GM23248 (cell line): ENCODE data around the gene SLC31A2. TPM values are rescaled to one million over a fixed set of nuclear protein-coding genes. Genes with fewer than 3 reads are reported as not detected.

ENCODE experiments used
- DNase-seq: peaks from one replicate; pipeline ENCODE4 v3.0.0-alpha.2; 2015
- H2AFZ ChIP-seq: fragments of 200-600 bp; sonication (generic); 2 replicates; pipeline ENCODE4 v1.6.1; 2016; ENCODE audit warnings: antibody characterized with exemption
- H3F3A ChIP-seq: fragments of 200-600 bp; sonication (generic); 2 replicates; pipeline ENCODE4 v1.6.1; 2016; ENCODE audit warnings: mild to moderate bottlenecking, antibody characterized with exemption, mixed run types; ENCODE audit not compliant: insufficient read depth
- H3K27ac ChIP-seq: fragments of 200-600 bp; sonication (generic); 2 replicates; pipeline ENCODE4 v1.5.1; 2016; ENCODE audit warnings: mild to moderate bottlenecking
- H3K27me3 ChIP-seq: fragments of 200-600 bp; sonication (generic); replicated peaks from 2 replicates; pipeline ENCODE4 v1.6.1; 2016; ENCODE audit warnings: mild to moderate bottlenecking; ENCODE audit not compliant: insufficient read depth
- H3K36me3 ChIP-seq: fragments of 200-600 bp; sonication (generic); 2 replicates; pipeline ENCODE4 v1.6.1; 2016; ENCODE audit warnings: low read depth, mild to moderate bottlenecking
- H3K4me1 ChIP-seq: fragments of 200-600 bp; sonication (generic); 2 replicates; pipeline ENCODE4 v1.6.1; 2016; ENCODE audit warnings: mild to moderate bottlenecking; ENCODE audit not compliant: insufficient read depth
- H3K4me2 ChIP-seq: fragments of 200-600 bp; sonication (generic); one replicate; pipeline ENCODE4 v1.6.1; 2016; ENCODE audit warnings: mild to moderate bottlenecking; ENCODE audit not compliant: unreplicated experiment
- H3K4me3 ChIP-seq: fragments of 200-600 bp; sonication (generic); 2 replicates; pipeline ENCODE4 v1.5.1; 2016; ENCODE audit warnings: mild to moderate bottlenecking
- H3K79me2 ChIP-seq: fragments of 200-600 bp; sonication (generic); 2 replicates; pipeline ENCODE4 v1.6.1; 2016; ENCODE audit warnings: mild to moderate bottlenecking; ENCODE audit not compliant: insufficient read depth
- H3K9ac ChIP-seq: fragments of 200-600 bp; sonication (generic); 2 replicates; pipeline ENCODE4 v1.6.1; 2016; ENCODE audit warnings: mild to moderate bottlenecking
- H3K9me2 ChIP-seq: fragments of 200-600 bp; sonication (generic); 2 replicates; pipeline ENCODE4 v1.6.1; 2016; ENCODE audit warnings: mixed run types, mild to moderate bottlenecking, moderate library complexity; ENCODE audit not compliant: insufficient read depth
- H3K9me3 ChIP-seq: fragments of 200-600 bp; sonication (generic); one replicate; pipeline ENCODE4 v1.6.1; 2017; ENCODE audit warnings: low read depth
- H4K20me1 ChIP-seq: fragments of 200-600 bp; sonication (generic); 2 replicates; pipeline ENCODE4 v1.6.0; 2016; ENCODE audit not compliant: insufficient read depth
- EZH2 ChIP-seq: fragments of 200-600 bp; sonication (generic); IDR thresholded peaks from 2 replicates; pipeline ENCODE4 v1.6.1; 2018; ENCODE audit warnings: antibody characterized with exemption, mild to moderate bottlenecking; ENCODE audit not compliant: insufficient read depth, poor library complexity, severe bottlenecking
- EZH2phosphoT487 ChIP-seq: fragments of 200-600 bp; sonication (generic); IDR thresholded peaks from 2 replicates; pipeline ENCODE4 v1.6.1; 2018; ENCODE audit warnings: antibody characterized with exemption, moderate library complexity, mild to moderate bottlenecking, low read depth; ENCODE audit not compliant: insufficient read depth
- WGBS, 2 experiments: methylation state at CpG; one replicate each; pipeline ENCODE4 v1.1.6; 2015 to 2017; ENCODE audit warnings: low lambda C conversion rate in 2 of 2, low coverage in 1 of 2; ENCODE audit errors: missing lambda C conversion rate in 2 of 2; 5-methylcytosine and 5-hydroxymethylcytosine counted together
- in situ Hi-C: fragments of 300-500 bp; cut with MboI; formaldehyde crosslinking; loops from 2 replicates; pipeline ENCODE4 v1.15.0; 2020
- polyA plus RNA-seq: library from polyadenylated mRNA; unstranded; fragments of >200 nt; fragmentation: Nextera tagmentation; extraction: Ambion mirVana; gene quantifications from 2 replicates; pipeline ENCODE4 v1.2.1, GENCODE V29; 2016
- total RNA-seq: library from RNA; depleted of rRNA; stranded (reverse); fragments of >200 nt; shearing (Covaris generic); gene quantifications from 2 replicates; pipeline ENCODE4 v1.2.3, GENCODE V29; 2014

The SLC31A2 gene
- total and polyA plus RNA-seq, 2 experiments from 2014 or later, result 15.0 to 20.8 TPM

DNA sequence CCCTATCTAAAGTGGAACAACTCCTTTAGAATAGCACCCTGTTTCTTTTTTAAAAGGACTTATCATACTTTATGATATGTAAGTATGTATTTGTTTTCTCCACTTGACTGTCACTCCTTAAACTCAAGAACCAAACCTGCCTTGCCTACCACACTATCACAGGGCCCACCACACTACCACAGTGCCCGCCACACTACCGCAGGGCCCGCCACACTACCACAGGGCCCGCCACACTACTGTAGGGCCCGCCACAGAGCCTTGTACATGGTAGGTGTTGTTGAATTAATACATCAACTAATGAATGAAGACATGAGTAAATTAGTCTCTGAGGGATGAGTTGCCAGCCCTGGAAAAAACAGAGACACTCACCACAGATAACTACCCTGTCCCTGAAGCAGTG lies 18.0 kb downstream of the SLC31A2 start:
- H3F3A ChIP-seq, result peaks cover 16% of the 10 kb centered on the region
- DNase-seq, result no peak
- TF ChIP-seq EZH2phosphoT487 (no peak), EZH2 (no peak)
- H3K79me2 ChIP-seq, result no peaks in the 10 kb centered on the region
- peaks cover 58% of the 10 kb centered on the region for H3K36me3 ChIP-seq
- no peak overlapping the region for H3K9ac ChIP-seq
- H3K9me3 ChIP-seq, result no peaks in the 10 kb centered on the region
- H3K9me2 ChIP-seq, result no peaks in the 10 kb centered on the region
- H4K20me1 ChIP-seq, result no peaks in the 10 kb centered on the region
- H3K27ac ChIP-seq, result no peak overlapping the region
- no peak overlapping the region for H2AFZ ChIP-seq
- in situ Hi-C loops, result no loop called here
- 98 to 99% methylated on average over 5 of the region's 5 CpGs for WGBS, 2 experiments
- H3K4me2 ChIP-seq, result no peak overlapping the region
- H3K27me3 ChIP-seq, result no peaks in the 10 kb centered on the region
- peaks cover 15% of the 10 kb centered on the region for H3K4me1 ChIP-seq
- H3K4me3 ChIP-seq, result no peak overlapping the region

DNA sequence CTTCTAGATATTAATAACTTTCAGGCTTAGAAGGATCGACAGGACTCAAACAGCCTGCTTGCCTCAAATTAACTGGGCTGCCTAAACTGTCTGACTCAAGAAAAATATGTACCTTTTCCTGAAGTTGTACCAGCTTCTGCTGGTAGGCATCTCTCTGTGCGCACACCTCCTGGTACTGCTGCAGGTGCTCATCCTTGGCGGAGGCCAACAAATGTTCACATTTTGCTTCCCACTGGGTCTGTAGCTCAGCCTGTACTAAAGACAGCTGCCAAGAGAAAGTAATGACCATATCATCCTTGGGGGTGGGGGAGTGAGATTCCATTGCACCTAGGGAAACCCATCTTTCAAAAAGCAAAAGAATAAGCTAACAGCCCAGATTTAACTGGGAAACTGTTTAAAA lies 22.5 kb downstream of the SLC31A2 start:
- H3K4me3 ChIP-seq, result no peak overlapping the region
- peaks cover 71% of the 10 kb centered on the region for H3K36me3 ChIP-seq
- no peaks in the 10 kb centered on the region for H3K27me3 ChIP-seq
- 96 to 99% methylated on average over 3 of the region's 3 CpGs for WGBS, 2 experiments
- no peak overlapping the region for H3K4me2 ChIP-seq
- no peak for DNase-seq
- H3F3A ChIP-seq, result peaks cover 11% of the 10 kb centered on the region
- in situ Hi-C loops, result no loop called here
- H3K9me3 ChIP-seq, result no peaks in the 10 kb centered on the region
- no peaks in the 10 kb centered on the region for H4K20me1 ChIP-seq
- no peak overlapping the region for H3K27ac ChIP-seq
- H3K9me2 ChIP-seq, result no peaks in the 10 kb centered on the region
- H3K79me2 ChIP-seq, result no peaks in the 10 kb centered on the region
- TF ChIP-seq EZH2phosphoT487 (no peak), EZH2 (no peak)
- H3K9ac ChIP-seq, result no peak overlapping the region
- H2AFZ ChIP-seq, result no peak overlapping the region
- peaks cover 8% of the 10 kb centered on the region for H3K4me1 ChIP-seq

DNA sequence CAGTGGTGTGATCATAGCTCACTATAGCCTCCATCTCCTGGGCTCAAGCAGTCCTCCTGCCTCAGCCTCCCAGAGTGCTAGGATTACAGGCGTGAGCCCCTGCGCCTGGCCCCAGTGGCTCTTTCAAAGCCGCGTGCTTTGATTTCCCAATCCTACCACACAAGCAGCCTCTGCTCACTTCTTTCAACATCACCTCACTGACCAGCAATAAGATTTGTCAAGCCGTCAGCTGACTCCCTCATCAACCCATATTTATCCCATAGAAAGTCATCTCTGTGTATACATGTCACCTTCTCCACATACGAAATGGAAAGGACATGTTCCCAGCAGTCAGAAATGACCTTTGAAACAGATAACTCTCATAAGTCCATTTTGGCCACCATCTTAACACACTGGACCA lies 26.0 kb downstream of the SLC31A2 start:
- Histone ChIP-seq H3K4me2 (no peak overlapping the region), H3F3A (peaks cover 27% of the 10 kb centered on the region), H3K27me3 (no peaks in the 10 kb centered on the region), H3K4me1 (peaks cover 18% of the 10 kb centered on the region), H3K9me2 (no peaks in the 10 kb centered on the region), H3K27ac (no peak overlapping the region), H2AFZ (no peak overlapping the region), H3K4me3 (no peak overlapping the region), H4K20me1 (no peaks in the 10 kb centered on the region), H3K36me3 (peaks cover 56% of the 10 kb centered on the region), H3K9ac (no peak overlapping the region), H3K79me2 (no peaks in the 10 kb centered on the region), H3K9me3 (no peaks in the 10 kb centered on the region)
- TF ChIP-seq EZH2phosphoT487, result no peak
- TF ChIP-seq EZH2, result no peak
- DNase-seq, result no peak
- WGBS, 2 experiments, result 99 to 100% methylated on average over 6 of the region's 6 CpGs
- in situ Hi-C loops, result no loop called here

DNA sequence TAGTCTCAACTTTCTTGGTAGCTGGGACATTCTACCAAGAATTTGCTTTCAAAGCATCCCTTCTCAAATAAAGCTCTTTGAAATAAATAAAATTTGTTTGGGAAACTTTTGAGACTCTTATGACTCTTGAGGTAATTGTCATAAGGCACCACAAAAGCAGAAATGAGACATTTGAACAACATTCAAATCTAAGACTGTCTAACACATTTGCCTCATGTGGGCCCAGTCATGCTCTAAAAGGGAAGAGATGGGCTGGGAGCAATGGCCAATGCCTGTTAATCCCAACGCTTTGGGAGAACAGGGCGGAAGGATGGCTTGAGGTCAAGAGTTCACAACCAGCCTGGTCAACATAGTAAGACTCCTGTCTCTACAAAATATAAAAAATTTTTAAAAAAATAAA lies 26.4 kb downstream of the SLC31A2 start:
- Histone ChIP-seq H3K27ac (no peak overlapping the region), H3K9me3 (no peaks in the 10 kb centered on the region), H3K9ac (no peak overlapping the region), H3K4me3 (no peak overlapping the region), H3K79me2 (no peaks in the 10 kb centered on the region), H4K20me1 (no peaks in the 10 kb centered on the region), H3F3A (peaks cover 27% of the 10 kb centered on the region), H3K4me2 (no peak overlapping the region), H3K36me3 (peaks cover 60% of the 10 kb centered on the region), H2AFZ (no peak overlapping the region), H3K4me1 (peaks cover 18% of the 10 kb centered on the region), H3K27me3 (no peaks in the 10 kb centered on the region), H3K9me2 (no peaks in the 10 kb centered on the region)
- in situ Hi-C loops, result no loop called here
- no peak for TF ChIP-seq EZH2phosphoT487
- TF ChIP-seq EZH2, result no peak
- 96 to 100% methylated on average over 2 of the region's 2 CpGs for WGBS, 2 experiments
- no peak for DNase-seq

DNA sequence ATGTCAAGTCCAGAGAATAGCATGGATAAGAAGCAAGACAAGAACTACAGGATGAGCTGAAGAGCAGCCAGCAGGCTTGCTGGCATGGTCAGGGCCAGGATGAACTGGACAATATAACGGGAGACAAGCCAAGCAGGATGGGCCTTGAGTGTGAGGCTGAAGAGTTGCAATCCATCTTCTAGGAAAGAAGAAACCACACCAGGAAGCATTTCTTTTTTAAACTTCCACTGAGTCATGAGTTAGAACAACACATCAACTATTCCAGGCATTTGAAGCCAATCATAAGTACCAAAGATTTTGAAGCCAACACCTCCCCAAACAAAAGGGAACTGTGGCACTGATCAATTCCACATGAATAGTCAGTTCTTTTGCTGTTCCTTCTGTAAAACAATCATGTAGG lies 27.3 kb downstream of the SLC31A2 start:
- Histone ChIP-seq H3K27me3 (no peaks in the 10 kb centered on the region), H3K9me3 (no peaks in the 10 kb centered on the region), H3K4me3 (no peak overlapping the region), H3F3A (peaks cover 27% of the 10 kb centered on the region), H3K4me1 (peaks cover 18% of the 10 kb centered on the region), H3K36me3 (peaks cover 60% of the 10 kb centered on the region), H4K20me1 (no peaks in the 10 kb centered on the region), H3K9ac (no peak overlapping the region), H3K9me2 (no peaks in the 10 kb centered on the region), H3K27ac (peak overlapping the region; percentile 35), H2AFZ (no peak overlapping the region), H3K4me2 (peak overlapping the region; percentile 8), H3K79me2 (no peaks in the 10 kb centered on the region)
- in situ Hi-C loops, result no loop called here
- DNase-seq, result peak; percentile 63
- TF ChIP-seq EZH2, result no peak
- no peak for TF ChIP-seq EZH2phosphoT487
- 37 to 50% methylated on average over 1 of the region's 1 CpG for WGBS, 2 experiments
